GM12878 (cell line): ENCODE measurements around the gene LAD1.

Experiments used
- CTCF ChIP-seq, 3 experiments: IDR thresholded peaks in 2 of 3; conservative IDR thresholded peaks in 1 of 3; 2 replicates each; pipeline ENCODE4 v1.5.1; 2011; ENCODE audit warnings: low read depth in 3 of 3, low read length in 3 of 3, mild to moderate bottlenecking in 3 of 3, control low read depth in 2 of 3, moderate library complexity in 2 of 3, inconsistent platforms in 1 of 3, mixed read lengths in 1 of 3; ENCODE audit not compliant: control insufficient read depth in 2 of 3, insufficient read depth in 1 of 3; ENCODE audit errors: extremely low read depth in 1 of 3
- DPF2 ChIP-seq: fragments of 450-650 bp; IDR thresholded peaks from 2 replicates; pipeline ENCODE4 v1.6.1; 2017; ENCODE audit warnings: mild to moderate bottlenecking
- E2F4 ChIP-seq: IDR thresholded peaks from 2 replicates; pipeline ENCODE4 v1.6.1; 2012; ENCODE audit warnings: low read depth, low read length, improper control_type of control experiment
- FOXK2 ChIP-seq: fragments of 450-650 bp; IDR thresholded peaks from 2 replicates; pipeline ENCODE4 v1.6.1; 2017; ENCODE audit warnings: mild to moderate bottlenecking, moderate library complexity
- GABPA ChIP-seq: IDR thresholded peaks from 2 replicates; pipeline ENCODE4 v1.6.1; 2014; ENCODE audit warnings: antibody characterized with exemption, low read depth, mild to moderate bottlenecking, inconsistent platforms
- JUND ChIP-seq: IDR thresholded peaks from 2 replicates; pipeline ENCODE4 v1.6.1; 2012; ENCODE audit warnings: low read depth, mild to moderate bottlenecking, low read length, improper control_type of control experiment, moderate library complexity
- NFXL1 ChIP-seq: fragments of 450-650 bp; IDR thresholded peaks from 2 replicates; pipeline ENCODE4 v1.6.1; 2017; ENCODE audit warnings: antibody characterized with exemption, mild to moderate bottlenecking, borderline replicate concordance
- POLR2A ChIP-seq: IDR thresholded peaks from 2 replicates; pipeline ENCODE4 v1.6.1; 2011; ENCODE audit warnings: low read depth, mild to moderate bottlenecking, low read length
- RCOR1 ChIP-seq: conservative IDR thresholded peaks from 2 replicates; pipeline ENCODE4 v1.6.1; 2012; ENCODE audit warnings: low read depth, low read length, improper control_type of control experiment
- SMC3 ChIP-seq: IDR thresholded peaks from 2 replicates; pipeline ENCODE4 v1.6.1; 2011; ENCODE audit warnings: low read length, improper control_type of control experiment, borderline replicate concordance

- TF ChIP-seq NFXL1 (no peak), DPF2 (no peak), E2F4 (no peak), GABPA (no peak), RCOR1 (no peak), CTCF (IDR thresholded peaks at IDR 0.05 in 2 of 3, conservative IDR thresholded peaks at IDR 0.05 in 1 of 3; ENCODE audit: control insufficient read depth in 2 of 3, extremely low read depth in 1 of 3, insufficient read depth in 1 of 3, low read depth in 3 of 3, low read length in 3 of 3) (no peak), POLR2A (no peak), FOXK2 (no peak), JUND (no peak), SMC3 (no peak)
Measured at GRCh38 chr1:201399352-201400126, 415 bp upstream of the LAD1 start.
